Immature natural killer cell (primary cell): ENCODE measurements around the gene UBA3. TPM values are rescaled to one million over a fixed set of nuclear protein-coding genes. Genes with fewer than 3 reads are reported as not detected.

ENCODE experiments used
- DNase-seq, 3 donors: peaks; one replicate each; pipeline ENCODE4 v3.0.0; 2022; ENCODE audit warnings: mixed read lengths in 1 of 3
- H3K27ac Mint-ChIP-seq, 6 donors: one replicate each; pipeline ENCODE4 v1.8.0; 2020; ENCODE audit warnings: mixed read lengths in 6 of 6, mild to moderate bottlenecking in 5 of 6, inconsistent platforms in 4 of 6, moderate library complexity in 3 of 6
- H3K27me3 Mint-ChIP-seq, 3 donors: one replicate each; pipeline ENCODE4 v1.8.0; 2020 to 2021; ENCODE audit warnings: low read depth in 3 of 3, mild to moderate bottlenecking in 3 of 3, mixed read lengths in 3 of 3, moderate library complexity in 3 of 3, inconsistent platforms in 1 of 3
- H3K36me3 Mint-ChIP-seq, 3 donors: one replicate each; pipeline ENCODE4 v1.8.0; 2020; ENCODE audit warnings: mixed read lengths in 3 of 3, inconsistent platforms in 2 of 3, mild to moderate bottlenecking in 2 of 3
- H3K4me1 Mint-ChIP-seq, 2 donors: one replicate each; pipeline ENCODE4 v1.8.0; 2020; ENCODE audit warnings: inconsistent platforms in 2 of 2, mild to moderate bottlenecking in 2 of 2, mixed read lengths in 2 of 2, moderate library complexity in 1 of 2
- H3K4me3 Mint-ChIP-seq, 5 donors: one replicate each; pipeline ENCODE4 v1.8.0; 2020; ENCODE audit warnings: mild to moderate bottlenecking in 5 of 5, mixed read lengths in 5 of 5, inconsistent platforms in 3 of 5, moderate library complexity in 3 of 5
- H3K9me3 Mint-ChIP-seq, 6 donors: one replicate each; pipeline ENCODE4 v1.8.0; 2020; ENCODE audit warnings: mild to moderate bottlenecking in 6 of 6, mixed read lengths in 6 of 6, inconsistent platforms in 4 of 6, moderate library complexity in 3 of 6
- polyA plus RNA-seq, 3 donors: library from polyadenylated mRNA; unstranded; fragments of 300-500 nt; fragmentation: Illumina TruSeq; gene quantifications; one replicate each; pipeline ENCODE4 v1.2.3, GENCODE V29; 2021

The UBA3 gene
- polyA plus RNA-seq, 3 donors from 2014 or later: 45.3 to 110 (median 47.1) TPM

GRCh38 chr3:69081583-69082262 lies 1.6 kb upstream of the UBA3 start:
- H3K27ac Mint-ChIP-seq: peak overlapping the region; percentile 86 to 99 (median 95)
- peaks cover 75 to 85% of the 10 kb centered on the region in 2 donors for H3K4me1 Mint-ChIP-seq
- H3K27me3 Mint-ChIP-seq: peaks cover 0 to 4% (median 4%) of the 10 kb centered on the region in 3 donors
- DNase-seq: no peak
- peak overlapping the region in 4 of 5 donors; percentile 4 to 76 (median 33) for H3K4me3 Mint-ChIP-seq
- H3K9me3 Mint-ChIP-seq: no peaks in the 10 kb centered on the region
- H3K36me3 Mint-ChIP-seq: peaks cover 0 to 4% (median 1%) of the 10 kb centered on the region in 3 donors

- Mint-ChIP-seq H3K27me3 (peaks cover 0 to 1% (median 0%) of the 10 kb centered on the region in 3 donors), H3K36me3 (peaks cover 0 to 3% (median 0%) of the 10 kb centered on the region in 3 donors), H3K4me1 (peaks cover 63 to 71% of the 10 kb centered on the region in 2 donors), H3K9me3 (no peaks in the 10 kb centered on the region), H3K27ac (peak overlapping the region; percentile 83 to 95 (median 85)), H3K4me3 (peak overlapping the region; percentile 80 to 96 (median 84))
- DNase-seq: no peak
Measured at GRCh38 chr3:69079269-69080159, 651 bp downstream of the UBA3 start.

- Mint-ChIP-seq H3K27ac (peak overlapping the region in 5 of 6 donors; percentile 1 to 55 (median 14)), H3K4me3 (no peak overlapping the region), H3K36me3 (peaks cover 14 to 32% (median 18%) of the 10 kb centered on the region in 3 donors), H3K27me3 (no peaks in the 10 kb centered on the region), H3K4me1 (peaks cover 15 to 27% of the 10 kb centered on the region in 2 donors), H3K9me3 (no peaks in the 10 kb centered on the region)
- DNase-seq: no peak
Measured at GRCh38 chr3:69072928-69073327, 7.2 kb downstream of the UBA3 start.

- peaks cover 16 to 34% of the 10 kb centered on the region in 2 donors for H3K4me1 Mint-ChIP-seq
- no peak overlapping the region for H3K4me3 Mint-ChIP-seq
- H3K36me3 Mint-ChIP-seq: peaks cover 4 to 33% (median 8%) of the 10 kb centered on the region in 3 donors
- H3K27ac Mint-ChIP-seq: no peak overlapping the region
- no peaks in the 10 kb centered on the region for H3K27me3 Mint-ChIP-seq
- no peak for DNase-seq
- no peaks in the 10 kb centered on the region for H3K9me3 Mint-ChIP-seq
Measured at GRCh38 chr3:69066121-69066520, 14.0 kb downstream of the UBA3 start.

- Mint-ChIP-seq H3K4me3 (no peak overlapping the region), H3K27ac (peak overlapping the region in 4 of 6 donors; percentile 6 to 54 (median 32)), H3K4me1 (peaks cover 16 to 34% of the 10 kb centered on the region in 2 donors), H3K36me3 (peaks cover 9 to 31% (median 9%) of the 10 kb centered on the region in 3 donors), H3K27me3 (no peaks in the 10 kb centered on the region), H3K9me3 (no peaks in the 10 kb centered on the region)
- DNase-seq: no peak
Measured at GRCh38 chr3:69065318-69065964, 14.7 kb downstream of the UBA3 start.

DNA sequence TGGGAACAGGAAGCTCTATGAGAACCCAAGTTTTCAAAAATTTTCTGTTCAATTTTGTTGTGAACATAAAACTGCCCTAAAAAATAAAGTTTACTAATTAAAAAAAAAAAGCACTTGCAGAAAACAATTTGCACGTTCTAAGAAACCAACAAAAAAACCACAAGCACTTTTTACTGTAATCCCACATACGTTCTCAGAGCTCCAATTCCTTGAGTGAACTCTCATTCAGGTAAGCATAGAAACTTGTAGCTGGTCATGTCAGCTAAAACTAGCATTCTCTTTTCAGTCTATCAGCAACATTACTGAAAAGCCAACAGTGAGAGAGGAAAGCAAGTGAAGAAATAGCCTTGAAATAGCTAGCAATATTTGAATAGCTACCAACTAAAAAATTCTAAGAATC lies 16.5 kb downstream of the UBA3 start:
- no peaks in the 10 kb centered on the region for H3K27me3 Mint-ChIP-seq
- H3K9me3 Mint-ChIP-seq: no peaks in the 10 kb centered on the region
- peaks cover 20 to 41% (median 23%) of the 10 kb centered on the region in 3 donors for H3K36me3 Mint-ChIP-seq
- peak overlapping the region; percentile 26 to 76 (median 62) for H3K27ac Mint-ChIP-seq
- peak overlapping the region in 1 of 5 donors; percentile 32 for H3K4me3 Mint-ChIP-seq
- DNase-seq: no peak
- peaks cover 28 to 47% of the 10 kb centered on the region in 2 donors for H3K4me1 Mint-ChIP-seq

GRCh38 chr3:69059688-69060087 lies 20.5 kb downstream of the UBA3 start:
- Mint-ChIP-seq H3K36me3 (peaks cover 24 to 43% (median 36%) of the 10 kb centered on the region in 3 donors), H3K4me1 (peaks cover 29 to 55% of the 10 kb centered on the region in 2 donors), H3K27ac (peak overlapping the region; percentile 88 to 98 (median 93)), H3K27me3 (no peaks in the 10 kb centered on the region), H3K4me3 (no peak overlapping the region), H3K9me3 (no peaks in the 10 kb centered on the region)
- DNase-seq: no peak

- peaks cover 27 to 47% of the 10 kb centered on the region in 2 donors for H3K4me1 Mint-ChIP-seq
- no peaks in the 10 kb centered on the region for H3K27me3 Mint-ChIP-seq
- H3K9me3 Mint-ChIP-seq: no peaks in the 10 kb centered on the region
- DNase-seq: no peak
- peak overlapping the region; percentile 88 to 98 (median 93) for H3K27ac Mint-ChIP-seq
- H3K4me3 Mint-ChIP-seq: peak overlapping the region; percentile 37 to 78 (median 74)
- H3K36me3 Mint-ChIP-seq: peaks cover 24 to 43% (median 36%) of the 10 kb centered on the region in 3 donors
Measured at GRCh38 chr3:69058947-69059224, 21.3 kb downstream of the UBA3 start.

DNA sequence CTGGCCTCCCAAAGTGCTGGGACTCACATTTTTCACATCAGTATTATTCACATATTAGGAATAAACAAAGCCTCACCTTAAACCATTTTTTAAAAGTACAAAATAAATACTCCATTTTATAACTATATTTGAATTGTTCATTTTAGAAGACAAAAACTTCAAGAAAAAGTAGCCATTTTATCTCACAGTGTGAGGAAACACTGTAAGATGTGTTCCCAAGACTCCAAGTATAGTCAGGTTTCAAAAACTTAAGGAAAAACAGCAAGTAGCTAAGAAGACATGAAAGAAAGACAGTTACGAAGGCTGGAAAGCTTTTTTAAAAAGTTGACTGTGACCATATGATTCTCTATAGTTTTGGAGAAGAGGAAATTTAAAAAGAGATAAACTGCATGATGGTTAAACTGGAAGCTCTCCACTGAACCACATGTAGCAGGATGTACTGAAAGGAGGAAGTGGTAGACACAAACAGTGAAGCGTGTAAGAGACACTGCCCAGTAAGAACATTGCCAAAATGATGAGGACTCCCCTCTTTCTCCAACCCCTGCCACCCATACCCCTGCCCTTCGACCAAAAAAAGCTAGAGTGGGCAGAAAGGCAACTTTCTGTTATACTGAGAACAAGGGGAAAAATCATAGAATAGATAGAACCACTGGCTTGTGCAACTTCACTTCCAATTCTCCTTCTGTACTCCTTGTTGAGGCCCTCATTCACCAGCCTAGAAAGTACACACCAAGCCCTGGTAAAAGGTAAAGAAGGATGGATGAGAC lies 21.8 kb downstream of the UBA3 start:
- peak overlapping the region; percentile 88 to 98 (median 93) for H3K27ac Mint-ChIP-seq
- no peaks in the 10 kb centered on the region for H3K9me3 Mint-ChIP-seq
- peak overlapping the region; percentile 37 to 78 (median 74) for H3K4me3 Mint-ChIP-seq
- H3K4me1 Mint-ChIP-seq: peaks cover 22 to 42% of the 10 kb centered on the region in 2 donors
- DNase-seq: peak; percentile 44 to 59 (median 57)
- peaks cover 24 to 42% (median 36%) of the 10 kb centered on the region in 3 donors for H3K36me3 Mint-ChIP-seq
- peaks cover 0 to under 1% (median 0%) of the 10 kb centered on the region in 3 donors for H3K27me3 Mint-ChIP-seq

DNA sequence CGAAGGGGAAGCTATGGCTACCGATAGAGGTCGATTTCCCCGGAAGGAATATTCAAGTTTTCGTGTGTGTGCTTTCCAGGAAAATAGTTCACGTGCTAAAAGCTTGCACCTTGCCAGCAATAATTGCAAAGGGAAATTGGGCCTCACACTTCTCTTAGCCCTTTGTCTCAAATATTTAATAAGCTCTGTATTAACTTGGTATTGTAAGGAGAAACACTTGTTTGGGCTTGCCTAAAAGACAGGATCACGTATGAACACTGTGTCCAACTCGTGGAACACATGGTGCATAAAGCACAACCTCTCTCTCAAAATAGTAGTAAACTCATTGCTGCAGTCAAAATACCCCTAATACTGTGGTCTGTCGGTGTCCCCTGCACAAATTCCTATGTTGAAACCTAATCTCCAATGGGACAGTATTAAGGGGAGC lies 27.7 kb downstream of the UBA3 start:
- no peak for DNase-seq
- Mint-ChIP-seq H3K4me1 (peaks cover 39 to 64% of the 10 kb centered on the region in 2 donors), H3K4me3 (peak overlapping the region; percentile 93 to 98 (median 96)), H3K27me3 (peaks cover 10 to 18% (median 10%) of the 10 kb centered on the region in 3 donors), H3K36me3 (peaks cover 12 to 23% (median 15%) of the 10 kb centered on the region in 3 donors), H3K9me3 (no peaks in the 10 kb centered on the region), H3K27ac (peak overlapping the region; percentile 98)

GRCh38 chr3:69051756-69052471 lies 28.3 kb downstream of the UBA3 start, which contains the start of gene TMF1:
TMF1 (minus strand) TSS chr3:69052333; CDS start chr3:69052086, 247 bp downstream.
- peaks cover 13 to 27% (median 15%) of the 10 kb centered on the region in 3 donors for H3K36me3 Mint-ChIP-seq
- DNase-seq: peak; percentile 97 to 98 (median 98)
- peak within 1 kb of the TSS; percentile 98 for H3K27ac Mint-ChIP-seq
- peaks cover 10 to 18% (median 10%) of the 10 kb centered on the region in 3 donors for H3K27me3 Mint-ChIP-seq
- H3K4me3 Mint-ChIP-seq: peak within 1 kb of the TSS; percentile 93 to 98 (median 96)
- H3K4me1 Mint-ChIP-seq: peaks cover 43 to 64% of the 10 kb centered on the region in 2 donors
- H3K9me3 Mint-ChIP-seq: no peaks in the 10 kb centered on the region

DNA sequence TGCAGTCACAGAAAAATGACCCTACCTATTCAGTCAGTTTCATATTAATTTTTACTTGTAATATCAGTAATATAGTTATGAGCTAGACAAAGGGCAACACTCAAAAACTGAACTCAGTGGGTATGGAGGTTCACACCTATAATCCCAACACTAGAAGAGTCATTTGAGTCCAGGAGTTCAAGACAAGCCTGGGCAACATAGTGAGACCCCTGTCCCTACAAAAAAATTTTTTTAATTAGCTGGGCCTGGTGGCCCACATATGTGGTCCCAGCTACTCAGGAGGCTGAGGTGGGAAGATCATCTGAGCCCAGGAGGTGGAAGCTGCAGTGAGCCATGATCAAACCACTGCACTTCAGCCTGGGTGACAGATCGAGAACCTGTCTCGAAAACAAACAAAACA lies 31.2 kb downstream of the UBA3 start:
- H3K27me3 Mint-ChIP-seq: peaks cover 10 to 18% (median 10%) of the 10 kb centered on the region in 3 donors
- DNase-seq: no peak
- H3K27ac Mint-ChIP-seq: peak overlapping the region in 2 of 6 donors; percentile 22 to 37
- H3K9me3 Mint-ChIP-seq: no peaks in the 10 kb centered on the region
- peaks cover 46 to 79% of the 10 kb centered on the region in 2 donors for H3K4me1 Mint-ChIP-seq
- peak overlapping the region in 4 of 5 donors; percentile 21 to 44 (median 38) for H3K4me3 Mint-ChIP-seq
- H3K36me3 Mint-ChIP-seq: peaks cover 15 to 27% (median 15%) of the 10 kb centered on the region in 3 donors
